H9 (cell line): ENCODE data around the gene CACNB4. TPM values are rescaled to one million over a fixed set of nuclear protein-coding genes. Genes with fewer than 3 reads are reported as not detected.

ENCODE experiments used
- DNase-seq: peaks from one replicate; pipeline ENCODE4 v3.0.0-alpha.2; 2017
- H2AFZ ChIP-seq: one replicate; pipeline ENCODE4 v1.6.1; 2013; ENCODE audit warnings: mild to moderate bottlenecking, low read length, control low read depth, moderate library complexity
- H2AK5ac ChIP-seq: 2 replicates; pipeline ENCODE4 v1.6.1; 2013; ENCODE audit warnings: low read length, control low read depth, mixed read lengths; ENCODE audit not compliant: insufficient read length
- H2BK120ac ChIP-seq: one replicate; pipeline ENCODE4 v1.6.1; 2013; ENCODE audit warnings: low read depth, mild to moderate bottlenecking, low read length, control low read depth, inconsistent platforms; ENCODE audit not compliant: poor library complexity, severe bottlenecking
- H2BK12ac ChIP-seq: 2 replicates; pipeline ENCODE4 v1.6.1; 2013; ENCODE audit warnings: low read length, control low read depth, mixed read lengths, low read depth; ENCODE audit not compliant: insufficient read length
- H2BK15ac ChIP-seq: 2 replicates; pipeline ENCODE4 v1.6.1; 2013; ENCODE audit warnings: low read depth, low read length, control low read depth
- H2BK20ac ChIP-seq: one replicate; pipeline ENCODE4 v1.6.1; 2013; ENCODE audit warnings: low read depth, mild to moderate bottlenecking, low read length, control low read depth, inconsistent platforms; ENCODE audit not compliant: poor library complexity, severe bottlenecking
- H2BK5ac ChIP-seq: 2 replicates; pipeline ENCODE4 v1.6.1; 2013; ENCODE audit warnings: low read length, control low read depth, mixed read lengths; ENCODE audit not compliant: insufficient read length
- H3K14ac ChIP-seq: 2 replicates; pipeline ENCODE4 v1.6.1; 2013; ENCODE audit warnings: low read length, control low read depth; ENCODE audit not compliant: insufficient read depth
- H3K18ac ChIP-seq: 2 replicates; pipeline ENCODE4 v1.6.1; 2013; ENCODE audit warnings: low read depth, mild to moderate bottlenecking, mixed read lengths, low read length, control low read depth; ENCODE audit not compliant: insufficient read length
- H3K23ac ChIP-seq: 2 replicates; pipeline ENCODE4 v1.6.1; 2013; ENCODE audit warnings: low read length, control low read depth, mixed read lengths, low read depth; ENCODE audit not compliant: insufficient read length
- H3K23me2 ChIP-seq: 2 replicates; pipeline ENCODE4 v1.6.1; 2013; ENCODE audit warnings: low read depth, mild to moderate bottlenecking, mixed read lengths, low read length, control low read depth; ENCODE audit not compliant: insufficient read length, poor library complexity, severe bottlenecking
- H3K27ac ChIP-seq: 2 replicates; pipeline ENCODE4 v1.5.1; 2013; ENCODE audit warnings: low read length, control low read depth, mixed read lengths, low read depth; ENCODE audit not compliant: insufficient read length
- H3K27me3 ChIP-seq: 2 replicates; pipeline ENCODE4 v1.6.1; 2013; ENCODE audit warnings: low read length, control low read depth, inconsistent platforms; ENCODE audit not compliant: insufficient read depth
- H3K4ac ChIP-seq: 2 replicates; pipeline ENCODE4 v1.6.1; 2013; ENCODE audit warnings: low read depth, mild to moderate bottlenecking, control low read depth, inconsistent platforms, low read length, moderate library complexity
- H3K4me1 ChIP-seq: 2 replicates; pipeline ENCODE4 v1.6.1; 2013; ENCODE audit warnings: low read length, control low read depth, inconsistent platforms; ENCODE audit not compliant: insufficient read depth
- H3K4me2 ChIP-seq: 2 replicates; pipeline ENCODE4 v1.6.1; 2013; ENCODE audit warnings: low read length, control low read depth, mixed read lengths; ENCODE audit not compliant: insufficient read length, insufficient read depth
- H3K56ac ChIP-seq: 2 replicates; pipeline ENCODE4 v1.6.1; 2013; ENCODE audit warnings: low read depth, mild to moderate bottlenecking, mixed read lengths, low read length, control low read depth; ENCODE audit not compliant: insufficient read length
- H3K79me1 ChIP-seq: 2 replicates; pipeline ENCODE4 v1.6.1; 2013; ENCODE audit warnings: low read depth, mild to moderate bottlenecking, moderate library complexity, low read length, control low read depth, inconsistent platforms; ENCODE audit not compliant: insufficient read depth, poor library complexity, severe bottlenecking
- H3K79me2 ChIP-seq: 2 replicates; pipeline ENCODE4 v1.6.1; 2013; ENCODE audit warnings: low read length, control low read depth, inconsistent platforms; ENCODE audit not compliant: insufficient read depth
- H3K9ac ChIP-seq: 2 replicates; pipeline ENCODE4 v1.6.1; 2013; ENCODE audit warnings: low read length, control low read depth, mixed read lengths; ENCODE audit not compliant: insufficient read length; ENCODE audit errors: extremely low read depth
- H3K9me3 ChIP-seq: one replicate; pipeline ENCODE4 v1.6.1; 2013; ENCODE audit warnings: low read depth, low read length, inconsistent platforms; ENCODE audit not compliant: control insufficient read depth
- H3T11ph ChIP-seq: one replicate; pipeline ENCODE4 v1.6.1; 2013; ENCODE audit warnings: mild to moderate bottlenecking, low read length, control low read depth, inconsistent platforms
- H4K20me1 ChIP-seq: one replicate; pipeline ENCODE4 v1.6.1; 2013; ENCODE audit not compliant: control insufficient read depth, insufficient read length, insufficient read depth
- H4K5ac ChIP-seq: 2 replicates; pipeline ENCODE4 v1.6.1; 2013; ENCODE audit warnings: low read depth, mild to moderate bottlenecking, mixed read lengths, low read length, control low read depth; ENCODE audit not compliant: insufficient read length
- H4K8ac ChIP-seq: replicated peaks from 2 replicates; pipeline ENCODE4 v1.6.1; 2013; ENCODE audit warnings: low read length, control low read depth, mixed read lengths, low read depth; ENCODE audit not compliant: insufficient read length
- H4K91ac ChIP-seq: 2 replicates; pipeline ENCODE4 v1.6.1; 2013; ENCODE audit warnings: low read depth, mild to moderate bottlenecking, moderate library complexity, mixed read lengths, low read length, control low read depth; ENCODE audit not compliant: insufficient read length
- H3K27ac Mint-ChIP-seq, 3 experiments: 2 replicates in 2 of 3; 3 replicates in 1 of 3; pipeline ENCODE4 v1.8.0; 2020 to 2021; ENCODE audit warnings: mixed read lengths in 3 of 3, mild to moderate bottlenecking in 1 of 3, moderate library complexity in 1 of 3
- H3K27me3 Mint-ChIP-seq: 2 replicates; pipeline ENCODE4 v1.8.0; 2021; ENCODE audit warnings: low read depth, mild to moderate bottlenecking, moderate library complexity, mixed read lengths
- H3K36me3 Mint-ChIP-seq, 3 experiments: 2 replicates in 2 of 3; 3 replicates in 1 of 3; pipeline ENCODE4 v1.8.0; 2020 to 2021; ENCODE audit warnings: low read depth in 3 of 3, mixed read lengths in 3 of 3; ENCODE audit not compliant: insufficient read depth in 1 of 3
- H3K4me1 Mint-ChIP-seq, 2 experiments: 2 replicates each; pipeline ENCODE4 v1.8.0; 2020; ENCODE audit warnings: mixed read lengths in 2 of 2
- H3K4me3 Mint-ChIP-seq, 2 experiments: 2 replicates in 1 of 2; 3 replicates in 1 of 2; pipeline ENCODE4 v1.8.0; 2020 to 2021; ENCODE audit warnings: mild to moderate bottlenecking in 2 of 2, mixed read lengths in 2 of 2, moderate library complexity in 1 of 2
- H3K9me3 Mint-ChIP-seq, 2 experiments: 2 replicates in 1 of 2; 3 replicates in 1 of 2; pipeline ENCODE4 v1.8.0; 2020; ENCODE audit warnings: mild to moderate bottlenecking in 2 of 2, mixed read lengths in 2 of 2, moderate library complexity in 1 of 2
- CTCF ChIP-seq: fragments of 200-600 bp; sonication (generic); conservative IDR thresholded peaks from 3 replicates; pipeline ENCODE4 v1.8.0; 2021; ENCODE audit warnings: antibody characterized with exemption, mild to moderate bottlenecking
- WGBS: extraction: QIAGEN DNeasy Blood & Tissue Kit; methylation state at CpG from one replicate; pipeline ENCODE4 v1.1.7; 2013; ENCODE audit warnings: missing lambda C conversion rate, low lambda C conversion rate, mixed read lengths; ENCODE audit not compliant: insufficient read length; ENCODE audit errors: extremely low coverage; 5-methylcytosine and 5-hydroxymethylcytosine counted together
- total RNA-seq: library from RNA; stranded (reverse); gene quantifications from 2 replicates; pipeline ENCODE4 v1.2.1, GENCODE V29; 2021

Gene CACNB4
- total RNA-seq, 1 experiment from 2014 or later = 1.4 TPM

- H3K18ac ChIP-seq = no peak overlapping the region
- H3K9me3 Mint-ChIP-seq = no peaks in the 10 kb centered on the region
- H3K9ac ChIP-seq = no peak overlapping the region
- DNase-seq = no peak
- no peak overlapping the region for H3T11ph ChIP-seq
- H2AFZ ChIP-seq = no peak overlapping the region
- H3K27me3 Mint-ChIP-seq = no peaks in the 10 kb centered on the region
- H4K5ac ChIP-seq = no peak overlapping the region
- no peak overlapping the region for H2BK12ac ChIP-seq
- no peaks in the 10 kb centered on the region for H3K79me2 ChIP-seq
- no CpG with 5 or more reads among the region's 6 CpGs for WGBS
- H3K23me2 ChIP-seq = no peaks in the 10 kb centered on the region
- H2BK120ac ChIP-seq = no peak overlapping the region
- no peak overlapping the region for H4K8ac ChIP-seq
- TF ChIP-seq CTCF = no peak
- no peak overlapping the region for H2BK15ac ChIP-seq
- no peak overlapping the region for H3K4me2 ChIP-seq
- no peaks in the 10 kb centered on the region for H3K36me3 Mint-ChIP-seq
- no peak overlapping the region for H3K14ac ChIP-seq
- no peak overlapping the region for H2BK20ac ChIP-seq
- H3K4me3 Mint-ChIP-seq = no peak overlapping the region
- H3K4ac ChIP-seq = no peak overlapping the region
- no peaks in the 10 kb centered on the region for H4K20me1 ChIP-seq
- H3K27me3 ChIP-seq = no peaks in the 10 kb centered on the region
- H2AK5ac ChIP-seq = no peak overlapping the region
- no peak overlapping the region for H3K27ac Mint-ChIP-seq
- H2BK5ac ChIP-seq = no peak overlapping the region
- H3K4me1 ChIP-seq = no peaks in the 10 kb centered on the region
- 0 out of 4 replicates have a peak, but pooled peaks cover 4 to 5% of the 10 kb centered on the region in 2 experiments for H3K4me1 Mint-ChIP-seq
- H3K56ac ChIP-seq = no peak overlapping the region
- H3K23ac ChIP-seq = no peak overlapping the region
- no peak overlapping the region for H3K27ac ChIP-seq
- no peaks in the 10 kb centered on the region for H3K79me1 ChIP-seq
- H4K91ac ChIP-seq = no peak overlapping the region
- no peaks in the 10 kb centered on the region for H3K9me3 ChIP-seq
Observed at GRCh38 chr2:151852260-151853069, 246.4 kb downstream of the CACNB4 start.
